ENCODE measurements around the gene URB1. TPM values are rescaled to one million over a fixed set of nuclear protein-coding genes. Genes with fewer than 3 reads are reported as not detected.

The URB1 gene
- total and polyA plus RNA-seq, 2 donors (not counting 3 experiments of a cell fraction or from before 2014, with no cell fraction given) = 8.0 to 27.3 TPM

DNA sequence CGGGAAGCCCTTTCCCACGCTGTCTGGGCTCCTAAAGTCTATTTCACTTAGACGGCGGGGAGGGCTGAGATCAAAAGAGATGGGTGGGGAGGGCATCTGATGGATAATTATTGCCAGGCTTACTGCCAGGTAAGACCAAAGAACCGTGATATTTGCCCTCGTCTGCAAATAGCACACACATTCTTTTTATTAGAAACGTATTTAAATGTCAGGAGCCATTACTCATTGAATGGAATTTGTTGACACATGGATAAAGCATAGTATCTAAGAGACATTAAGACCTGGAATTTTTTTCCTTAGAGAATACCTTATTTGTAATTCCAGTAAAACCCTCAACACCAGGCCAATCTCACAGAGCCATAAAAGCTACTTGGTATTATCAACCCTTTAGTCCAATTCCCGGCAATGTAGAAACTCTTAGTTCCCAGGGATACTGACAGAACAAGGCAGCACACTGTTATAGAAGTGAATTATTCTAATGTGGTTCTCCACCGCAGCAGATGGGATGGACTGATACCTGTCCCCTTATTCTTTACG lies 10.6 kb downstream of the URB1 start:
- POLR2A ChIA-PET = no interaction called here
- intact Hi-C loops (cut with micrococcal nuclease) (no loop called here), dilution Hi-C loops (cut with MboI; ENCODE audit: extremely low pct_ligation_motif_present, low sequenced_read_pairs) (no loop called here)
- Histone ChIP-seq H3K27me3 (ENCODE audit: control insufficient read depth in 2 of 2, insufficient read depth in 2 of 2, low read length in 2 of 2) (no peaks in the 10 kb centered on the region), H3K27ac (ENCODE audit: insufficient read depth, low read depth, low read length) (no peak overlapping the region), H3K9me1 (replicated peaks; ENCODE audit: control insufficient read depth, extremely low read depth, insufficient read depth, low read length) (no peaks in the 10 kb centered on the region), H4K20me1 (replicated peaks; ENCODE audit: control insufficient read depth, extremely low read depth, insufficient read depth, low read length) (no peaks in the 10 kb centered on the region), H3K9ac (replicated peaks; ENCODE audit: extremely low read depth, insufficient read depth, low read length) (no peak overlapping the region), H3K4me2 (ENCODE audit: insufficient read depth, low read length) (no peak overlapping the region), H3K79me2 (ENCODE audit: control insufficient read depth, insufficient read depth, low read length) (peaks cover 21% of the 10 kb centered on the region), H3K4me1 (ENCODE audit: control insufficient read depth, extremely low read depth, insufficient read depth, low read length) (peaks cover 8% of the 10 kb centered on the region), H3K9me3 (replicated peaks; ENCODE audit: control insufficient read depth, insufficient read depth, low read length) (no peaks in the 10 kb centered on the region), H3K4me3 (replicated peaks in 1 of 3; ENCODE audit: insufficient read depth in 1 of 3, low read depth in 1 of 3, low read length in 3 of 3) (no peak overlapping the region), H3K36me3 (ENCODE audit: control insufficient read depth in 2 of 2, extremely low read depth in 1 of 2, insufficient read depth in 2 of 2, low read length in 2 of 2) (peaks cover 13 to 23% of the 10 kb centered on the region in 2 experiments), H2AFZ (ENCODE audit: low read depth, low read length) (no peak overlapping the region)
- no TSS peak for BruUV-seq (replicated peaks)
- TF ChIP-seq, protein P1, sequence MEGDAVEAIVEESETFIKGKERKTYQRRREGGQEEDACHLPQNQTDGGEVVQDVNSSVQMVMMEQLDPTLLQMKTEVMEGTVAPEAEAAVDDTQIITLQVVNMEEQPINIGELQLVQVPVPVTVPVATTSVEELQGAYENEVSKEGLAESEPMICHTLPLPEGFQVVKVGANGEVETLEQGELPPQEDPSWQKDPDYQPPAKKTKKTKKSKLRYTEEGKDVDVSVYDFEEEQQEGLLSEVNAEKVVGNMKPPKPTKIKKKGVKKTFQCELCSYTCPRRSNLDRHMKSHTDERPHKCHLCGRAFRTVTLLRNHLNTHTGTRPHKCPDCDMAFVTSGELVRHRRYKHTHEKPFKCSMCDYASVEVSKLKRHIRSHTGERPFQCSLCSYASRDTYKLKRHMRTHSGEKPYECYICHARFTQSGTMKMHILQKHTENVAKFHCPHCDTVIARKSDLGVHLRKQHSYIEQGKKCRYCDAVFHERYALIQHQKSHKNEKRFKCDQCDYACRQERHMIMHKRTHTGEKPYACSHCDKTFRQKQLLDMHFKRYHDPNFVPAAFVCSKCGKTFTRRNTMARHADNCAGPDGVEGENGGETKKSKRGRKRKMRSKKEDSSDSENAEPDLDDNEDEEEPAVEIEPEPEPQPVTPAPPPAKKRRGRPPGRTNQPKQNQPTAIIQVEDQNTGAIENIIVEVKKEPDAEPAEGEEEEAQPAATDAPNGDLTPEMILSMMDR (IDR thresholded peaks at IDR 0.05; ENCODE audit: extremely low read depth in 1 of 2, insufficient read depth in 1 of 2, low read depth in 1 of 2, low read length in 2 of 2) = no peak
- TF ChIP-seq POLR2AphosphoS5 (IDR thresholded peaks at IDR 0.05; ENCODE audit: insufficient read depth, low read depth, low read length) (no peak), EZH2 (IDR thresholded peaks at IDR 0.05; ENCODE audit: borderline replicate concordance, low read depth, low read length, severe bottlenecking) (no peak), POLR2A (IDR thresholded peaks at IDR 0.05; ENCODE audit: low read depth, low read length) (no peak), MYC (IDR thresholded peaks at IDR 0.05; ENCODE audit: low read depth, low read length) (no peak), FOS (IDR thresholded peaks at IDR 0.05; ENCODE audit: borderline replicate concordance, insufficient read depth, low read length) (no peak), GATA2 (IDR thresholded peaks at IDR 0.05; ENCODE audit: insufficient read depth, insufficient read length, low read depth, low read length) (no peak), JUN (IDR thresholded peaks at IDR 0.05; ENCODE audit: borderline replicate concordance, insufficient read depth, insufficient read length, low read depth) (no peak)
- TF ChIP-seq, protein P2, sequence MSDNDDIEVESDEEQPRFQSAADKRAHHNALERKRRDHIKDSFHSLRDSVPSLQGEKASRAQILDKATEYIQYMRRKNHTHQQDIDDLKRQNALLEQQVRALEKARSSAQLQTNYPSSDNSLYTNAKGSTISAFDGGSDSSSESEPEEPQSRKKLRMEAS (IDR thresholded peaks at IDR 0.05; ENCODE audit: insufficient read depth, insufficient read length) = no peak
- DNase-seq (ENCODE audit: low read depth, low spot score) (no peak), FAIRE-seq (no peak)
- CTCF ChIA-PET = interaction anchor here (2.9 kb wide), 1 partner anchor 219 kb away, joined by 12 read pairs; no protein-coding TSS in a partner anchor

All from endothelial cell of umbilical vein (primary cell).